ENCODE data around the gene TAPT1.
A peak's percentile ranks its signal among the peaks of the same experiment; 100 is the strongest.

The TAPT1 gene

GRCh38 chr4:16126714-16127113 lies 99.6 kb downstream of the TAPT1 start:
- DNase-seq = no peak

- DNase-seq = no peak
Measured at GRCh38 chr4:16125571-16126445, 100.5 kb downstream of the TAPT1 start.

- no peak for DNase-seq
Measured at GRCh38 chr4:16124232-16124631, 102.0 kb downstream of the TAPT1 start.

GRCh38 chr4:16123356-16124084 lies 102.8 kb downstream of the TAPT1 start:
- no peak for DNase-seq

GRCh38 chr4:16122784-16123183 lies 103.5 kb downstream of the TAPT1 start:
- DNase-seq = peak; percentile 65

GRCh38 chr4:16122308-16122711 lies 104.0 kb downstream of the TAPT1 start:
- peak; percentile 70 for DNase-seq

GRCh38 chr4:16120720-16121119 lies 105.6 kb downstream of the TAPT1 start:
- no peak for DNase-seq

- no peak for DNase-seq
Measured at GRCh38 chr4:16119981-16120380, 106.3 kb downstream of the TAPT1 start.

GRCh38 chr4:16118090-16118489 lies 108.2 kb downstream of the TAPT1 start:
- DNase-seq = no peak

- DNase-seq = no peak
Measured at GRCh38 chr4:16117164-16117563, 109.1 kb downstream of the TAPT1 start.

GRCh38 chr4:16116493-16116990 lies 109.7 kb downstream of the TAPT1 start:
- DNase-seq = no peak

- DNase-seq = no peak
Measured at GRCh38 chr4:16116019-16116418, 110.3 kb downstream of the TAPT1 start.

- DNase-seq = no peak
Measured at GRCh38 chr4:16114546-16114945, 111.7 kb downstream of the TAPT1 start.

GRCh38 chr4:16113741-16114140 lies 112.5 kb downstream of the TAPT1 start:
- DNase-seq = no peak

GRCh38 chr4:16111533-16111932 lies 114.7 kb downstream of the TAPT1 start:
- no peak for DNase-seq

- no peak for DNase-seq
Measured at GRCh38 chr4:16110661-16111290, 115.5 kb downstream of the TAPT1 start.
